Measurements from ENCODE around the gene SOCS7. TPM values are rescaled to one million over a fixed set of nuclear protein-coding genes. Genes with fewer than 3 reads are reported as not detected.

Gene SOCS7
- total and polyA plus RNA-seq, 11 donors, result 5.1 to 19.2 (median 14.0) TPM

GRCh38 chr17:38325221-38325851, 26.3 kb upstream of the SOCS7 start:
- Histone ChIP-seq H3K4me3 (no peak overlapping the region), H3K9me3 (no peaks in the 10 kb centered on the region), H3K27me3 (peaks cover 0 to 2% (median 0%) of the 10 kb centered on the region in 9 donors), H3K4me1 (peaks cover 0 to 15% (median 0%) of the 10 kb centered on the region in 12 donors), H3K27ac (peak overlapping the region in 1 of 12 donors; percentile 26), H3K36me3 (peaks cover 0 to 35% (median 31%) of the 10 kb centered on the region in 9 donors)
- no peak for DNase-seq
- no peak for TF ChIP-seq POLR2A (IDR thresholded peaks at IDR 0.05)
- TF ChIP-seq, protein P1, sequence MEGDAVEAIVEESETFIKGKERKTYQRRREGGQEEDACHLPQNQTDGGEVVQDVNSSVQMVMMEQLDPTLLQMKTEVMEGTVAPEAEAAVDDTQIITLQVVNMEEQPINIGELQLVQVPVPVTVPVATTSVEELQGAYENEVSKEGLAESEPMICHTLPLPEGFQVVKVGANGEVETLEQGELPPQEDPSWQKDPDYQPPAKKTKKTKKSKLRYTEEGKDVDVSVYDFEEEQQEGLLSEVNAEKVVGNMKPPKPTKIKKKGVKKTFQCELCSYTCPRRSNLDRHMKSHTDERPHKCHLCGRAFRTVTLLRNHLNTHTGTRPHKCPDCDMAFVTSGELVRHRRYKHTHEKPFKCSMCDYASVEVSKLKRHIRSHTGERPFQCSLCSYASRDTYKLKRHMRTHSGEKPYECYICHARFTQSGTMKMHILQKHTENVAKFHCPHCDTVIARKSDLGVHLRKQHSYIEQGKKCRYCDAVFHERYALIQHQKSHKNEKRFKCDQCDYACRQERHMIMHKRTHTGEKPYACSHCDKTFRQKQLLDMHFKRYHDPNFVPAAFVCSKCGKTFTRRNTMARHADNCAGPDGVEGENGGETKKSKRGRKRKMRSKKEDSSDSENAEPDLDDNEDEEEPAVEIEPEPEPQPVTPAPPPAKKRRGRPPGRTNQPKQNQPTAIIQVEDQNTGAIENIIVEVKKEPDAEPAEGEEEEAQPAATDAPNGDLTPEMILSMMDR (IDR thresholded peaks at IDR 0.05), result no peak
- no peak for ATAC-seq
- intact Hi-C loops (cut with DNase I), result no loop called here
- 47 to 58% (median 56%) methylated on average over 5 of the region's 5 CpGs for WGBS, 4 donors

DNA sequence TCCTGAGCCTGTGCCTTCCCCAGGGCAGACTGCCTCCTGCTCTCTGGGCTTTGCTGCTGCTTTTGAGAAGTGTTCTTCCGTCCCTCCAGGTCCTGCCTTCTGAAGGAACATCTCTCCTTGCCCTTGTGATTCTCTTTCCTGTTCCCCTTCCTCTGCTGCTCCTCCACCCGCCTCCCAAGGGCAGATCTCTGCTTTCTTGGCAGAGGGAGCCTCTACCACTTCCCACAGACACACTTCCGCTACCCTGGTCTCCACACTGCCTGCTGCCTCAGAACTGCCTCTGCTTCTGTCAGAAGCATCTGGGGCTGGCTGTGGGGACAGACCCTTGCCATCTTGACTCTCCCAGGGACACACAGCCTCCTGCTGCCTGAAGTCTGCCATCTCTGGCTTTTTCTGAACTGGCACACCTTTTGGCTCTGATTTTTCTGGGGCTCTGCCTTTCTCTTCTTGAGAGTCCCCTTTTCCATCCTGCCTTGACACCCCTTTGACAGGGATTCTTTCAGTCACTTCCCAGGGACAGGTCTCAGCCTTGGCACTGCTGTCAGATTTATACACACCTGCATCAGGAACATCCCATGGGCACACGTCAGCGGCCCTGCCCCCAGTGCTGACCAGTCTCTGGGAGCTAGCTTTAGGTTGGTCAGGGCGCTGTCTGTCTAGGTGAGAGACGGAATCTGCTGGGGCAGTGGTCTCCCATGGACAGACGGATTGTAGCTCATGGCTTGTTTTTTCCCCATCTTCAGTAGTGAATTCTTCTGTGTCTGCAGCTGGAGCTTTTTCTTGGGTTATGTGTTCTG, 24.4 kb upstream of the SOCS7 start:
- peak overlapping the region in 2 of 12 donors; percentile 12 to 73 for H3K27ac ChIP-seq
- DNase-seq, result peak in 4 of 5 donors; percentile 21 to 62 (median 41)
- 75 to 84% (median 80%) methylated on average over 8 of the region's 8 CpGs for WGBS, 4 donors

GRCh38 chr17:38327936-38328335, 23.7 kb upstream of the SOCS7 start:
- intact Hi-C loops (cut with DNase I), result no loop called here
- WGBS, 4 donors, result 44 to 64% (median 56%) methylated on average over 1 of the region's 1 CpG

More for the DNA sequence above, 24.4 kb upstream of the SOCS7 start:
- peaks cover 0 to 14% (median 0%) of the 10 kb centered on the region in 9 donors for H3K27me3 ChIP-seq
- no peaks in the 10 kb centered on the region for H3K9me3 ChIP-seq
- H3K36me3 ChIP-seq, result peaks cover 0 to 18% (median 16%) of the 10 kb centered on the region in 9 donors
- ATAC-seq, result peak in 3 of 4 donors; percentile 28 to 67 (median 66)
- intact Hi-C loops (cut with DNase I), result no loop called here
- TF ChIP-seq POLR2A (IDR thresholded peaks at IDR 0.05), result no peak
- TF ChIP-seq, protein P1 (IDR thresholded peaks at IDR 0.05), result no peak
- peaks cover 0 to 15% (median 0%) of the 10 kb centered on the region in 12 donors for H3K4me1 ChIP-seq
- H3K4me3 ChIP-seq, result no peak overlapping the region

More at GRCh38 chr17:38327936-38328335, 23.7 kb upstream of the SOCS7 start:
- TF ChIP-seq, protein P1 (IDR thresholded peaks at IDR 0.05), result no peak
- no peak for TF ChIP-seq POLR2A (IDR thresholded peaks at IDR 0.05)
- H3K4me3 ChIP-seq, result no peak overlapping the region
- ATAC-seq (no peak), DNase-seq (no peak)
- H3K4me1 ChIP-seq, result peaks cover 0 to 15% (median 0%) of the 10 kb centered on the region in 12 donors
- no peaks in the 10 kb centered on the region for H3K9me3 ChIP-seq
- peaks cover 0 to 12% (median 9%) of the 10 kb centered on the region in 9 donors for H3K36me3 ChIP-seq
- no peak overlapping the region for H3K27ac ChIP-seq
- H3K27me3 ChIP-seq, result peaks cover 0 to 16% (median 0%) of the 10 kb centered on the region in 9 donors

Data from heart left ventricle (tissue), 16 donors.